Stimulated activated CD8-positive, alpha-beta memory T cell treated with anti-CD3 and anti-CD28 coated beads, Interleukin-2, amount 100 ng/mL, for 48 hours (primary cell): ENCODE measurements around the gene ZNF236.
"Not testable (repeated sequence)": the region's sequence is repeated elsewhere in the genome, so short reads cannot be mapped to it uniquely, and the experiment has no call there.

Experiments
- DNase-seq, 2 donors: peaks; one replicate each; pipeline ENCODE4 v3.0.0-alpha.2; 2020; ENCODE audit warnings: low read depth in 2 of 2

ZNF236 gene

DNA sequence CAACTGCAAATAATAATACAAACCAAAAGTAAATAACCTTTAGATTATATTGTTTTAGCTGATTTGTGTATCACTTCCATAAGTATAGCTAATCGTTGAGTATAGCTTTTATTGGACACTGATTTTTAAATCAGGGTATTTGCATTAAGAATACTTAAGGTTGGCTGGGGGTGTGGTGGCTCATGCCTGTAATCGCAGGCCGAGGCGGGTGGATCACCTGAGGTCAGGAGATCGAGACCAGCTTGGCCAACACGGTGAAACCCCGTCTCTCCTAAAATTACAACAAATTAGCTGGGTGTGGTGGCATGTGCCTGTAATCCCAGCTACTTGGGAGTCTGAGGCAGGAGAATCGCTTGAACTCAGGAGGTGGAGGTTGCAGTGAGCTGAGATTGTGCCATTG, 122.0 kb downstream of the ZNF236 start:
- not testable (repeated sequence) for DNase-seq

DNA sequence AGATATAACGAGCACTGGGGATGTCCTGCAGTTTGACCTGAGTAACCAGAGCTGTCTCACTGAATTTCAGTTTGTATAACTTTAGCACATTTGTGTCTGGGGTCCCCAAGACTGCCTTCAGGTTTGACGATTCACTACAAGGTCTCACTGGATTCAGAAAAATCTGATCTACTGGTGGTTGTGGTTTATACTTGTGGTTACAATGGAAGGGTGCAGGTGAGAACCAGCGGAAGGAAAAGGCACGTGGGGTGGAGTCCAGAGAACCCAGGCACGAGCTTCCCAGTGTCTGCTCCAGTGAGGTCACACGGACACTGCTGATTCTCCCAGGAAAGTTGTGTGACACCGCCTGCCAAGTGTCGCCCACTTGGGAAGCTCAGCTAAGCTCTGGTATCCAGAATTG, 126.0 kb downstream of the ZNF236 start:
- no peak for DNase-seq

DNA sequence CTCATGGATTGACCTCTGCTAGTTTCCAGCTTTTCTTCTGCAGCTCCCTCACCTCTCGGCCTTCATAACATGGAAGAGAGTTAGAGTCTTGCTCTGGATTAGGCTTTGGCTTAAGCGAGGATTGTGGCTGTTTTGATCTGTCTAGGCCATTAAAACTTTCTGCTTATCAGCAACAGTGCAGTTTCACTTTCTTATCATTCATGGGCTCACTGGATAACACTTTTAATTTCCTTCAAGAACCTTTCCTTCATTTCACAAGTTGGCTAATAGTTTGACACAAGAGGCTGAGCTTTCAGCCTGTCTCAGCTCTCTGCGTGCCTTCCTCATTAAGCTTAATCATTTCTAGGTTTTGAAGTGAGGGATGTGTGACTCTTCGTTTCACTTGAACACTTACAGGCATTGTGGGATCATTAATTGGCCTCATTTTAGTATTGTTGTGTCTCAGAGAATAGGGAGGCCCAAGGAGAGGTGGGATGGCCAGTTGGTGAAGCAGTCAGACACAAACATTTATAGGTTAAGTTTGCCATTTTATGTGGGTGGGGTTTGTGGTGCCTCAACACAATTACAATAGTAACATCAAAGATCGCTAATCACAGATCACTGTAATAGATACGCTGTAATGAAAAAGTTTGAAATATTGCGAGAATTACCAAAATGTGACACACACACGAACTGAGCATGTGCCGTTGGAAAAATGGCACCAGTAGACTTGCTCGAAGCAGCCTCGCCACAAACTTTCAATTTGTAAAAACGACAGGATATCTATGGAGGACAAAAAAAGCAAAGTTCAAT, 129.3 kb downstream of the ZNF236 start:
- no peak for DNase-seq

DNA sequence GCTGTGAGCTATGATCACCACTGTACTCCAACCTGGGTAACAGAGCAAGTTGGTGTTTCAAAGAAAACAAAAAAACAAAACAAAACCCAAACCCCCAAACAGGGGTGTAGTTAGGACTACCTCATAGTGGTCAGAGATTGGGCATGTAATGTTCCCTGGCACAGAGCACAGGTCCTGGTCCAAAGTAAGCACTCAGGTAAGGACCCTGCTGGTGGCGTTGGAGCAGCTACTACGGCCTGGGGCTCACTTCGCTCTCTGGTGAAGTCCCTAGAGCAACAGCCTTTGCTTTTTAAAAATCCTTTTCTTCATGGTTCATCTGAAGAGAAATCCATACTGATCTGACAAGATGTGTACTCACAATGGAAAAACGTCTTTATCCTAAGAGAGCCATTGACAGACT, 130.4 kb downstream of the ZNF236 start:
- DNase-seq = no peak

DNA sequence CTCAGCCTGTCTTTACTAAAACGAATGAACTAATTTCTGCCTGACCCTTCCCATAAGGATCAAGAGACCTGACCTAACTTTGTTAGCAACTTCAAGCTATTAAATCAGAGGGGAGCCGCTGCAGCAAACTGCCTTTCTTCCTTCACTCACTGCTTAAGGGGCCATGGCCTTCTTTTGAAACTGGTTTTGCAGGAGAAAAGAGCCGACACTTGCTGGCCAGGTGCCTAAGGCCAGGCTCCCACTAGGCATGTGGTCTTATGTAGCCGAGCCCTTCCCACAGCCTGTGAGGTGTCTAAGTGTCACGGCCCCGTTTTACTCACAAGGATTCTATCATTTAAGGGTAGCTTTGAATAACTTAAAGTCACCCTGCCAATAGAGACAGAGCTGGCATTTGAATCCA, 130.8 kb downstream of the ZNF236 start:
- no peak for DNase-seq

DNA sequence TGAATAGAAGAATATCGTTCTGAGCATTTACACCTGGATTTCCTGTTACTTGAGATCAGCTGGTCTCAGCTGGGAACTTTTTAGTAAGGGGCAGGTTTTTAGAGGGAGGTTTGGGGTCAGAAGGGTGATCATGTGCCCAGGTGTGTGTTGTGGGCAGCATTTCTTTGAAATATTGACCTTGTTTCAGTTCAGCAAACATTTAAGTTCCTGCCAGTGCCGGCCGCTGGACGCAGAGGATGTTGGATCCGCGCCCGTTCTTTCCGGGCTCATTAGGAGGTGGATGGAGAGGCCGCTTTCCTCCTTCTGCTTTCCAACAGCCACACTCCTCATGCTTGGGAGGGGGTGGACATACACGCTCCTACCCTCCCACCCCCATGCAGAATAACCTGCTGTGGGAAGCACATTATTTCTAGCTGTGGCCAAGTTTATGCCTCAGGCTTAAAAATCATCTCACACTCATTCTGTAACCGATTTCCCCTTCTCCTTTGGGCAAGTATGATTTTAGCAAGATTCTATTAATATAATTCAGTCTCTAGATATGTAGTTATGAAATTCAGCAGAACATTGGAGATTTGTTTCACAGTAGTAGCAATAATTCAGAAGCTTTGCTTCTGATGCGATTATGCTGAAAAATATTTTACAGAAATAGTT, 131.4 kb downstream of the ZNF236 start:
- DNase-seq = no peak

DNA sequence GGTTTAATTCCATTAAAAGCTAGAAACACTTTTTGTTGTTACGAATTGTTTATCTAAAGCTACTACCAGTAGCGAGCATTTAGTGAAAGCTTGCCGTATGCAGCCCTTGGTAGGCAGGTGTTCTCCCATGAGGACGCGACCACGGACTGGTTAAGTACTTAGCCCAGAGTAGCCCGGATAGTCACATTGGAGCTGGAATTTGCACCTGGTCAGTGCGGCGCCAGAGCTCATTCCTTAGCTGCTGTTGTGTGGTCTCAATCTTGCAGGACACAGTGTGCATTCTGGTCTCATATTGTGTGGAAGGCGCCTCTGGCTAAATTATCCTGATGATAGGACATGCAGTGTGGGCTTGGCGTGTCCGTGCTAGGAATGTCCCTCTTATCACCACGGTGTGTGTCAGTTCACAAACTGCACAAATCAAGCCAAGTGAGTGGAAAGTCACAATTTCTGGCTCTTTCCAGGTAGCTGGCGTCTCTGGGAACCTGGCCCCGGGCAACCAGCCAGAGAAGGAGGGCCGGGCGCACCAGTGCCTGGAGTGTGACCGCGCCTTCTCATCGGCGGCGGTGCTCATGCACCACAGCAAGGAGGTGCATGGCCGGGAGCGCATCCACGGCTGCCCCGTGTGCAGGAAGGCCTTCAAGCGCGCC, 133.3 kb downstream of the ZNF236 start:
- no peak for DNase-seq

DNA sequence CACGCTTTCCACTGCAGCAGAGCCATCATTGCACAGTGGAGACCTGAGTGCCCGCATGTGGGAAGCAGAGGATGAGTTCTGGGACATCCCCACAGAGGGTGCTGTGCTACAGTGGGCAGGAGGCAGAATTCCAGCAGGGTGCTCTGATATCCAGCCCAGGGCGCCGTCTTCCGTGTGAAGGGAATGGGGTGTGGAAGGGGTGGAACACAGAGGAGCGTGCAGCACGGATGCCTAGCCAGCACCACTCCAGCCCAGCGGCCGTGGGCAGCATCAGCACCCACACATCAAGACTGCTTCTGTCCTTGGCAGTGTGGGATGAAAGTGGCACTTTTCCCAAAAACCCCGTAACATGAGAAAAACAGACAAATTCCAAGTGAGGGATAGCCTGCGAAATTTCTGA, 134.3 kb downstream of the ZNF236 start:
- no peak for DNase-seq

DNA sequence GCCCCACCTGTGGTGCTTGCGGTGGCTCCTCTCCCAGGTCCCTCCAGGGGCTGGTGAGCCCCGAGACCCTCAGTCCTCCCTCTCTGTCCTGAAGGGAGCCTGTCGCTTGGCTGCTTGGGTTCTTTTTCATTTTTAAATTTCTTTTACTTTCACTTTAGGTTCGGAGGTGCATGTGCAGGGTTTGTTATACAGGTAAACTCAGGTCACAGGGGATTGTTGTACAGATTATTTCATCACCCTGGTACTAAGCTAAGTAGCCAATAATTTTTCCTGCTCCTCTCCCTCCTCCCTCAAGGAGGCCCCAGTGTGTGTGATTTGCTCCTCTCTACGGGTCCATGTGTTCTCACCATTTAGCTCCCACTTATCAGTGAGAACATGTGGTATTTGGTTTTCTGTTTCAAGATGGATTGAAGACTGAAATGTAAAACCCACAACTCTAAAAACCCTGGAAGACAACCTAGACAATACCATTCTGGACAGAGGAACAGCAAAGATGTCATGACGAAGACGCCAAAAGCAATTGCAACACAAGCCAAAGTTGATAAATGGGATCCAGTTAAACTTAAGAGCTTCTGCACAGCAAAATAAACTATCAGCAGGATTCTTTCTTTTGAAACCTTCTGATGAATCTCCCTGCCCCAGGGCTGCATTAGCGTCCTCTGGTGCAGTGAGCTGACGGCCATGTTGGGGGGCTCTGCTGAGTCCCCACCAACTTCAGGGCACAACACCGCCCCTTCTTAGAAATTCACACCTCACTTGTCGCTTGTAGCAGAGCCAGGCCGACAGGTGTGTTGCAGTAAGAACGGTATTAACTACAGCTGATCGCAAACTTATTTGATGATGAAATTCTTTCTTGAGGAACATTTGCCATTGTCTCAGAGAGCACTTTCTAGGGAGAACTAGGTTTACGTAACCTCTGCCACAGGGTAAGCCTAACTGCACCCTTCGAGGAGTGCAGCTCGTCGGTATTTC, 135.3 kb downstream of the ZNF236 start:
- no peak for DNase-seq

DNA sequence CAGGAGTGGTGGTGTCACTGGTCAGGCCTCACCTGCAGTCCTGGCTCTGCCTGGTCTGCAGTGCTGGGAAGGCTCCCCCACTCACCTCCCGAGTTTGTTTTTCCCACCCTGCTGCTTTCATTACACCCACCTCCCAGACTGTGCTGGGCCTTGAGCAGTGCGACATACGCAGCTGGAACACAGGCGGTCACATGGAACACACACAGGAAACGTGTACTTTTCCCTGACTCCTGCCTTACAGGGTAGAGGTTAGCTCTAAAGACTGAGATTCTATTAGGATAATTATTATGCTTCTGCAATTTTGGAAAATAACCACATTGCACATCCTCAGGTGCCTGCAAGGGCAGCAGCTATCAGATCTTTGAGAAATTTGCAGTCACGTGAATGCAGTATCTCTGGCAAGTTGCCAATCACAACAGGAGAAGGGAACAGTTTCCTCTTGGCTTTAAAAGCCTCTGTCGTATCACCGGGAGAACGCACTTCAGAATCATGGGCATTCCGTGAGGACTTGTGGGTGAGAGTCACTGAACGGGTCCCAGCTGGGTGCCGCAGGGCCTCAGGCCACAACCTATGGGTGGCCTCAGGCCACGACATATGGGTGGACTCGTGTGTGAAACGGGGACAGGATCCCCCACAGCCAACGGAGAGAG, 136.5 kb downstream of the ZNF236 start:
- no peak for DNase-seq

DNA sequence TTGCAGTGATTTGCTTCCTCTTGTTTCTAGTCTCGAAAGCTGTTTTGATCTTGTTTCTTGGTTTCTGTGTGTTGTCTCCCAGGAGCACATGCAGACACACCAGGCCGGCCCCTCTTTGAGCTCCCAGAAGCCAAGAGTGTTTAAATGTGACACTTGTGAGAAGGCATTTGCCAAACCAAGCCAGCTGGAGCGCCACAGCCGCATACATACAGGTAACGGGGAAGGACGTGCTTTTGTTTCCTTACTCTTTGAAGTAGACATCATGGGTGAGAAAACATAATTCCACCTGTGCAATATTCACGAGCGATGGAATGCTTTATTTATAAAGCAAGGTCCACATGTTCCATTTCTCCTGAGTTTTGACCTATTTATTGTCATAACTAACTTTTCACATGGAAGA, 137.2 kb downstream of the ZNF236 start:
- no peak for DNase-seq

DNA sequence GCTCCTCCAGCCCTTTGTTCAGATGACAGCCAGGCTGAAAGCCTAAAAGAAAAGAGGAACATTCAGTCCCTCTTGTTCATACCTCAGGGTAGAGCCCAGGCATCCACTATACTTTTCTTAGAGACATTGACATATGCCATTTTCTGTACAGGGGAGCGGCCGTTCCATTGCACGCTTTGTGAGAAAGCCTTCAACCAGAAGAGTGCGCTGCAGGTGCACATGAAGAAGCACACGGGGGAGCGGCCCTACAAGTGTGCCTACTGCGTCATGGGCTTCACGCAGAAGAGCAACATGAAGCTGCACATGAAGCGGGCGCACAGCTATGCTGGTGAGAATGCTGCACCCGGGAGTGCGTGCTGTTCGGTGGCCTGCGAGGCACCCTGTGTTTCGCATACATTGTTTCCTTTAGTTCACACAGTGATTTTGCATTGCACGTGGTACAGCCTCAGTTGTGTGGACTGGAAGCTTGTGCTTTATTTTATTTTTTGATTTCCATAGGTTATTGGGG, 138.2 kb downstream of the ZNF236 start:
- no peak for DNase-seq

DNA sequence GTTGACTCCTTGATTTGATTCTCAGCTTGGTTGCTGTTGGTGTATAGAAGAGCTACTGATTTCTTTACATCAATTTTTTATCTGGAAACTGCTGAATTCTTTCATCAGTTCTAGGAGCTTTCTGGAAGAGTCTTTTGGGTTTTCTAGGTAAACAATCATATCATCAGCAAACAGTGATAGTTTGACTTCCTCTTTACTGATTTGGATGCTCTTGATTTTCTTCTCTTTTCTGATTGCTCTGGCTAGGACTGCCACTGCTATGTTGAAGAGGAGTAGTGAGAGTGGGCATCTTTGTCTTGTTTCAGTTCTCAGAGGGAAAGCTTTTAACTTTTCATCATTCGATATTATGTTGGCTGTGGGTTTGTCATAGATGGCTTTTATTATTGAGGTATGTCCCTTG, 140.5 kb downstream of the ZNF236 start:
- DNase-seq = no peak

DNA sequence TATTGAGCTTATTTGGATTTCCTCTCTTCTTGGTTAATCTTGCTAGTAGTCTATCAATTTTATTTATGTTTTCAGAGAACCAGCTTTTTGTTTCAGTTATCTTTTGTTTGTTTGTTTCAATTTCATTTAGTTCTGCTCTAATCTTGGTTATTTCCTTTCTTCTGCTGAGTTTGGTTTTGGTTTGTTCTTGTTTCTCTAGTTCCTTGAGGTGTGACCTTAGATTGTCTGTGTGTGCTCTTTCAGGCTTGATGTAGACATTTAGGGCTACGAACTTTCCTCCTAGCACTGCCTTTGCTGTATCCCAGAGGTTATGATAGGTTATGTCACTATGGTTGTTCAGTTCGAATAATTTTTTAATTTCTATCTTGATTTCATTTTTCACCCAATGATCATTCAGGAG, 141.6 kb downstream of the ZNF236 start:
- DNase-seq = no peak

DNA sequence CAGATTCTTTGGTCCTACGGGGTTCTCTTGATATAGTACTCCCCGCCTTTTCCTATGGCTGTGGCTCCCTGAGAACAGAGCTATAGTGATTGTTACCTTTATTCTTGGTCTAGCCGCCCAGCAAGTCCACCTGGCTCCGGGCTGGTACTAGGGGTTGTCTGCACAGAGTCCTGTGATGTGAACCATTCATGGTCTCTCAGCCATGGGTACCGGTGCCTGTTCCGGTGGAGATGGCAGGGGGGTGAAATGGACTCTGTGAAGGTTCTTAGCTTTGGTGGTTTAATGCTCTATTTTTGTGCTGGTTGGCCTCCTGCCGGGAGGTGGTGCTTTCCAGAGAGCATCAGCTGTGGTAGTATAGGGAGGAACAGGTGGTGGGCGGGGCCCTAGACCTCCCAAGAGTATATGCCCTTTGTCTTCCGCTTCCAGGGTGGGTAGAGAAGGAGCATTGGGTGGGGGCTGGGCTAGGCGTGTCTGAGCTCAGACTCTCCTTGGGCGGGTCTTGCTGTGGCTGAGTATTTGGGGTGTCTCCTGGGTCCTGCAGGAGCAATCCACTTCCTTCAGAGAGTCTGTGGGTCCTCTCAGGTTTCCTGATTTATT, 143.3 kb downstream of the ZNF236 start:
- DNase-seq = not testable (repeated sequence)

DNA sequence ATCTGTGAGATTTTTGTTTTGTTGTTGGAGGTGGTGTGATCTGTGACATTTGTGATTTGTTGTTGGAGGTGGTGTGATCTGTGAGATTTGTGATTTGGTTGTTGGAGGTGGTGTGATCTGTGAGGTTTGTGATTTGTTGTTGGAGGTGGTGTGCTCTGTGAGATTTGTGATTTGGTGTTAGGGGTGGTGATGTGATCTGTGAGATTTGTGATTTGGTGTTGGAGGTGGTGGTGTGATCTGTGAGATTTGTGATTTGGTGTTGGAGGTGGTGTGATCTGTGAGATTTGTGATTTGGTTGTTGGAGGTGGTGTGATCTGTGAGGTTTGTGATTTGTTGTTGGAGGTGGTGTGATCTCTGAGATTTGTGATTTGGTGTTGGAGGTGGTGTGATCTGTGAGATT, 144.9 kb downstream of the ZNF236 start:
- DNase-seq = not testable (repeated sequence)

DNA sequence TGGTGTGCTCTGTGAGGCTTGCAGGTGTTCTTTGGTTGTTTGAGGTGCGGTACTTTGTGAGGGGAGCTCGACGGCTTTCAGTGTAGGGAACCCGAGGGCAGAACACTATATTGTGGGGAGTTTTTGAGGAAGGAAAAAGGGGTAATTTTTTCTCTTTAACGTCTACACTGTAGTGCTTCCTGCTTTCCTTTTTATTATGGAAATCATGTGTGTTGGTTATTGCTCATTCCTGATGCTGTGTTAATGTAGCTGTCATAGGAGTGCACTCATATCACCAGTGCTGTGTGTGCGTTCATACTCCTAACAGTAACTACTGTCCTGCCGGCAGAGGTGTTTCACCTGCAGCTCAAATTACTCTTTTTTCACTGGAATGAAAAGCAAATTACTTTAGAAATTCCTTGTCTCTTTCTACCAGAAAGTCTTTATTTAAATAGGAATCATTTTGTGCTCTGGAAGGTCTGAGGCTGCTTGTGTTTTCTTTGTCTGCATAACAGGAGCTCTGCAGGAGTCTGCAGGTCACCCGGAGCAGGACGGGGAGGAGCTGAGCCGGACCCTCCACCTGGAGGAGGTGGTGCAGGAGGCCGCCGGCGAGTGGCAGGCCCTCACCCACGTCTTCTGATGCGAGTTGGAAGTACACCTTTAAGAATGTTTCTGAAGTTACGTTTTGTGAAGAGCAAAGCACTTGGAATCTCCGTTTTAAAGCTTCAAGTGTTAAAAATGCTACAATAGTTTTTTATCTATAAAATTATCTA, 145.5 kb downstream of the ZNF236 start:
- no peak for DNase-seq

DNA sequence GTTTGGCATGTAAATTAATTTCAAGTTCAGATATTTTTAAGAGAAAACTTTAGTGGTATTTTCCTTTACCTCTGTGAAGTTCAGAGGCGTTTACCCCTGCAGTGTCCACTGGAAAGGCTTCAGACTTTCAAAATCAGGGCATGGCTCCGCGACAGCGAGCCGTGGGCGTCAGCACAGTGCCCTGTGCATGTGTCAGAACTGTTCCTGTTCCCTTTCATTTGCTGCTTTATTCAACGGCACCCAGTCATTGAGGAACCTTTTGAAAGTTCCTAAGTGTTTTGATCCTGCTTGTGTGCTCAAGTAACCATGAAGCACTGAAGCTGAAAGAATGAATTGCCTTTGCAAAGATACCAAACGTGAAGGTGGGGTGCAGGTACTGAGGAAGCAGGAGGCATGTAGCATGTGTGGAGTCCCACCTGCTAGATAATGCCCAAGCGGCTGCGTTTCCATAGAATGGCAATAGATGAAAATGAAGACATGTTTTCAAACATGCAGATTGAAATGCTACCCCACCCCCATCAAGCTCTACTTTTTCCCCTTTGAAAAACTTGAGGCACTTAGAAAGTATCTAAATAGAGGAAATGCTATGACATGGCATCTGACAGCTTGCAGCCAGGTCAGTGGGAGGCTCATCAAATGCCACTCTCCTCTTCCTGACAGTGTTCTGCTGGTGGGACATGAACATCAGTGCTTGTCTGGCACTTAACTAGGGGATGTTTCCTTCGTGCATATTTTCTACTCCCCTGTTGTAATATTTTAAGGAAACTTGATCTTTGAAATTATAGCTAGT, 148.6 kb downstream of the ZNF236 start:
- DNase-seq = no peak

DNA sequence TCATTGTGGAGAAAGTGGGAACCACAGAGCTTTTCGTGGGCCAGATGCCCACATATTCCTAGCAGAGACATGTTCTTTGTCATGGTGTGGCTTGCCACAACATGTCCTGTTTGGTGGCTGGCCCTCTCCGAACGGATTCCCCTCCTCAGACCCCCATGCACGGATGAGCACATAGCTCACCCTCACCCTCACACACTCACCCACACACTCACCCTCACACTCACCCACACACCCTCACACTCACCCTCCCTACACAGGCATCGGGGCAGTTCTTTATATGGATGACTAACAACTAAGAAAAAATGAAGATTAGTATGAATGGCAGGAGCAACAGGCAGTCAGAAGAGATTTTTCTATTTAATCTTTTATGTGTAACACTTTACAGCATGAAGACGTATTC, 149.9 kb downstream of the ZNF236 start:
- no peak for DNase-seq
